HAP-1 (cell line): ENCODE data around the gene TLCD3B.
"Not testable (repeated sequence)": the region's sequence is repeated elsewhere in the genome, so short reads cannot be mapped to it uniquely, and the experiment has no call there.

Experiments used
- DNase-seq, 2 experiments: peaks; one replicate each; pipeline ENCODE4 v3.0.0-alpha.2; 2016 to 2020; ENCODE audit warnings: low spot score in 2 of 2
- H3K27me3 ChIP-seq: fragments of 250-450 bp; sonication (Bioruptor Pico); 2 replicates; pipeline ENCODE4 v1.5.1; 2020; ENCODE audit warnings: low read depth, mild to moderate bottlenecking, moderate library complexity
- H3K36me3 ChIP-seq: fragments of 250-450 bp; sonication (Bioruptor Pico); replicated peaks from 2 replicates; pipeline ENCODE4 v1.5.1; 2020; ENCODE audit warnings: mild to moderate bottlenecking
- H3K4me1 ChIP-seq: fragments of 250-450 bp; sonication (Bioruptor Pico); 2 replicates; pipeline ENCODE4 v1.5.1; 2020; ENCODE audit warnings: mild to moderate bottlenecking
- H3K4me3 ChIP-seq: fragments of 250-450 bp; sonication (Bioruptor Pico); 2 replicates; pipeline ENCODE4 v1.5.1; 2020; ENCODE audit warnings: mild to moderate bottlenecking, moderate library complexity
- H3K9me3 ChIP-seq: fragments of 250-450 bp; sonication (Bioruptor Pico); 2 replicates; pipeline ENCODE4 v1.5.1; 2020; ENCODE audit warnings: mild to moderate bottlenecking, moderate library complexity
- in situ Hi-C: fragments of 300-500 bp; cut with MboI; formaldehyde crosslinking; loops from 3 replicates; pipeline ENCODE4 v1.14.3; 2020; ENCODE audit warnings: low sequenced_read_pairs, inconsistent platforms, mixed read lengths

The TLCD3B gene

DNA sequence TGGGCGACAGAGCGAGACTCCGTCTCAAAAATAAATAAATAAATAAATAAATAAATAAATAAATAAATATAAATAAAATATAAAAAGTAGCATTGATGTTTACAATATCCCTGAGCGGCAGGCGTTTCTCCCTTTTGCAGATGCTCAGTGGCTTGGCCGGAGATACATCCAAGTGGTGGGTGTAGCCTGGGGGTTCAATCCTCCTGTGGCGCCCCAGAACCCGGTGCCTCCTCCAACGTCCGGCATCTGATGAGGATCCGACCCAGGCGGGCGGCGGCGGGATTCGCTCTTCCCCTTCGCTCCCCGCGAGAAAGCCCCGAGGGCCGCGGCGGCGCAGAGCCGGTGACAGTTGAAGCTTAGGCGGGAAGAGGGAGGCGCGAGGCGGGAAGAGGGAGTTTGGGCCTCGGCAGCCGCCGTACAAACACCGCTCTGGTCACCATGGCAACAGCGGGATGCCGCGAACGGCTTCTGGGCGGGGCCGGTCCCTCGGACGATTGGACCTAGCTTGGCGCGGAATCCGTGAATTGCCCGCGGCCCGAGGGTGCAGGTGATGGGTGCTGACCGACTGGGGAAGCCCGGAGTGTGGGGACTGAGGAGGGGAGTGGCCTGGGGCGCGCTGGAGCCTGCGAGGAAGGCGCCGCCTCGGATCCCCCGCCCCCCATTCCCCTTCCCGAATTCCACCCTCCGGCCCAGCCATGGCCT is 21.8 kb upstream of the TLCD3B start:
- no peaks in the 10 kb centered on the region for H3K27me3 ChIP-seq
- peaks cover 14% of the 10 kb centered on the region for H3K4me1 ChIP-seq
- DNase-seq, result peak; percentile 88 to 97
- in situ Hi-C loops, result no loop called here
- no peaks in the 10 kb centered on the region for H3K36me3 ChIP-seq
- no peaks in the 10 kb centered on the region for H3K9me3 ChIP-seq
- peak overlapping the region; percentile 51 for H3K4me3 ChIP-seq

DNA sequence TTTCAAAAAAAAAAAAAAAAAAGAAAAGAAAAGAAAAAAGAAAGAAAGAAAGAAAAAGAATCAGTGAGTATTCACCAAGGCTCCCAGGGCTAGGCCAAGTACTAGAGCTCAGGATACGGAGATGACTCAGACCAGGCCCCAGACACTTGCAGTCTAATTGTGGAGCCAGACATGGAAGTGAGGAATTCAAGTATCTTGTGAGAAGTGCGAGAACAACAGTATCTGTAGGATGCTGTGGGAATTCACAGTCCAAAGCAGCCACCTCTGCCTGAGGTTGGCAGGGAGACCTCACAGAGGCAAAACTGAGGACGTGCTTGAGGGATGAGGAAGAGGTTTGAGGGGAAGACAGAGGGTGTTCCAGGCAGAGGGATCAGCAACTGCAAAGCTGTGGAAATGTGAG is 20.4 kb upstream of the TLCD3B start:
- no peaks in the 10 kb centered on the region for H3K27me3 ChIP-seq
- H3K4me3 ChIP-seq, result no peak overlapping the region
- in situ Hi-C loops, result no loop called here
- H3K9me3 ChIP-seq, result no peaks in the 10 kb centered on the region
- no peaks in the 10 kb centered on the region for H3K36me3 ChIP-seq
- no peak for DNase-seq
- peaks cover 14% of the 10 kb centered on the region for H3K4me1 ChIP-seq

- Histone ChIP-seq H3K36me3 (no peaks in the 10 kb centered on the region), H3K4me3 (no peak overlapping the region), H3K9me3 (no peaks in the 10 kb centered on the region), H3K4me1 (peaks cover 14% of the 10 kb centered on the region), H3K27me3 (no peaks in the 10 kb centered on the region)
- no peak for DNase-seq
- in situ Hi-C loops, result loop anchor here (25.0 kb wide), 1 partner anchor 938 kb away; no protein-coding TSS in a partner anchor
Measured at GRCh38 chr16:30049871-30050270, 18.8 kb upstream of the TLCD3B start.

DNA sequence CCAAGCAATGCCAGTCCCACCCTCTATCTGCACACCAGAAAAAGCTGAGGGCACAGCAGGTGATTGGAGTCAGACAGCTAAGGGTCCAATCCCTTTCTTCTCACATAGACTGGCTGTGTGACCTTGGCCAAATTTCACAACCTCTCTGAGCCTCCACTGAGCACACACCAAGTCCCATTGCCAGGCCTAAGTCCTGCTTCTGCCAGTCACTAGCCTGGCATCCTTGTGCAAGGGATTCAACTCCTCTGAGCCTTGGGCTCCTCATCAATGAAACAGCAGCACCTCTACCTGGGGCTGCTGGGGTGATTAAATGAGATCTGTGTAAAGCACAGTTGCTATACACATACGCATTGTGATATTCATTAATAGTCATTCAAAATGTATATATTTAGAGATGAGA is 15.5 kb upstream of the TLCD3B start:
- Histone ChIP-seq H3K36me3 (no peaks in the 10 kb centered on the region), H3K4me1 (peaks cover 11% of the 10 kb centered on the region), H3K4me3 (no peak overlapping the region), H3K27me3 (no peaks in the 10 kb centered on the region), H3K9me3 (no peaks in the 10 kb centered on the region)
- DNase-seq, result no peak
- in situ Hi-C loops, result loop anchor here (25.0 kb wide), 1 partner anchor 934 kb away; no protein-coding TSS in a partner anchor

DNA sequence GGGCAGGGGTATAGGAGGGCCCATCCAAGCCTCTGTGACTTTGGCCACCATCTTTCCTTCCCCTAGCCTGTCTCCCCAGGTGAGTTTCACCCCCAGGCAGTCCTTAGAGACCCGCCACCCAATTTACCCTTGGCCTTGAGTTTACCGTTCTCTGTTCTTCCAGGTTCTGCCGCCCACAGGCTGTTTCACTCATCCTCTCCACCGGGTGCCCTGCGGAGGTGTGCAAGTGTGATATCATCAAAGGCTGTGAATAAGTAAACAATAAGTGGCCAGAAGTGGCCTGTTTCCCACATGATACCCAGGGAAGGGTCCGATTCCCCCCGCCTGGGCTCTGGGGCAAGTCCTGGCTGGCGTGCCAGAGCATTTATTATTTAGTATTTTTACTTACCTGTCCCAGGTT is 15.1 kb upstream of the TLCD3B start:
- DNase-seq, result no peak
- H3K4me1 ChIP-seq, result peaks cover 11% of the 10 kb centered on the region
- in situ Hi-C loops, result loop anchor here (25.0 kb wide), 1 partner anchor 934 kb away; no protein-coding TSS in a partner anchor
- H3K36me3 ChIP-seq, result no peaks in the 10 kb centered on the region
- H3K4me3 ChIP-seq, result no peak overlapping the region
- no peaks in the 10 kb centered on the region for H3K27me3 ChIP-seq
- H3K9me3 ChIP-seq, result no peaks in the 10 kb centered on the region

GRCh38 chr16:30041841-30042240 is 10.8 kb upstream of the TLCD3B start:
- H3K27me3 ChIP-seq, result no peaks in the 10 kb centered on the region; the same call in 1 of the 2 replicates
- in situ Hi-C loops, result loop anchor here (25.0 kb wide), 1 partner anchor 930 kb away; no protein-coding TSS in a partner anchor
- DNase-seq, result no peak

GRCh38 chr16:30040690-30041089 is 9.6 kb upstream of the TLCD3B start:
- H3K4me1 ChIP-seq, H3K4me3 ChIP-seq, H3K9me3 ChIP-seq, DNase-seq, H3K27me3 ChIP-seq, H3K36me3 ChIP-seq: not testable (repeated sequence)
- in situ Hi-C loops, result loop anchor here (25.0 kb wide), 1 partner anchor 928 kb away; no protein-coding TSS in a partner anchor

More at GRCh38 chr16:30041841-30042240, 10.8 kb upstream of the TLCD3B start:
- Histone ChIP-seq H3K9me3 (no peaks in the 10 kb centered on the region), H3K4me3 (no peak overlapping the region), H3K36me3 (no peaks in the 10 kb centered on the region), H3K4me1 (no peaks in the 10 kb centered on the region)

GRCh38 chr16:30040221-30040620 is 9.2 kb upstream of the TLCD3B start:
- in situ Hi-C loops, result loop anchor here (25.0 kb wide), 1 partner anchor 928 kb away; no protein-coding TSS in a partner anchor
- H3K9me3 ChIP-seq, result no peaks in the 10 kb centered on the region
- DNase-seq, result no peak
- no peaks in the 10 kb centered on the region; the same call in none of the 2 replicates for H3K27me3 ChIP-seq
- no peak overlapping the region for H3K4me3 ChIP-seq
- no peaks in the 10 kb centered on the region for H3K36me3 ChIP-seq
- no peaks in the 10 kb centered on the region for H3K4me1 ChIP-seq

GRCh38 chr16:30033270-30033669 is 2.2 kb upstream of the TLCD3B start:
- Histone ChIP-seq H3K27me3 (peaks cover 31% of the 10 kb centered on the region), H3K9me3 (no peaks in the 10 kb centered on the region), H3K36me3 (no peaks in the 10 kb centered on the region), H3K4me3 (no peak overlapping the region), H3K4me1 (no peaks in the 10 kb centered on the region)
- in situ Hi-C loops, result loop anchor here (25.0 kb wide), 1 partner anchor 921 kb away; no protein-coding TSS in a partner anchor
- no peak for DNase-seq

DNA sequence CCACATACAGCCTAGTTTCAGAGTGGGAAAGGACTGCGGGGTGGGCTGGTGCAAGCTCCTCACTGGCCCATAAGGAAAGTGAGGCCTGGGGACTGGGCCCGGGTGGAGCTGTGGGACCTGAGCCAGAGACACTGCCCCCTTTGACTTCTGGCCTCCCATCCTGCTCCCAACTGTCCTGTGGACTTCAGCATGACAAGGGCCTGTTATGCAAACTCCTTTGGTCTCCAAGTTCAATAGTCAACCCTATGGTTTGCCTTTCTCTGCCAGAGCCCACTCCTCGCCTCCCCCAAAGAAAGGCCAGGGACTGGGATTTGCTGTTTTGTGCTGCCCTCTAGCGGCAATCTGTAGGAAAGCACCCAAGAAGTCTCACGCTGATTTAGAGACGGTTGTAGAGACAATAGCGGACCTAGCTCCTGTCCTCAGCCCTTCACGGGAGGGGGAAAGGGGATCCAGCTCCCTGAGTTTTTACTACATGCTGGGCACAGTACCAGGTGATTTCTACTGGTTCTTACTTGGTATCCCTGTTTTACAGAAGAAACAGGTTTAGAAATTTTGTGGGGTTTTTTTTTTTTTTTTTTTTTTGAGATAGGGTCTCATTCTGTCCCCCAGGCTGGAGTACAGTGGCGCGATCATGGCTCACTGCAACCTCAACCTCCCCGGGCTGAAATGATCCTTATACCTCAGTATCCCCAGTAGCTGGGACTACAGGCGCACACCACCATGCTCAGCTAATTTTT is 1.2 kb upstream of the TLCD3B start:
- in situ Hi-C loops, result loop anchor here (25.0 kb wide), 1 partner anchor 920 kb away; no protein-coding TSS in a partner anchor
- no peaks in the 10 kb centered on the region for H3K9me3 ChIP-seq
- H3K27me3 ChIP-seq, result peaks cover 35% of the 10 kb centered on the region
- H3K4me1 ChIP-seq, result no peaks in the 10 kb centered on the region
- no peak overlapping the region for H3K4me3 ChIP-seq
- DNase-seq, result peak; percentile 70 to 80
- no peaks in the 10 kb centered on the region for H3K36me3 ChIP-seq

- in situ Hi-C loops, result loop anchor here (25.0 kb wide), 1 partner anchor 919 kb away; no protein-coding TSS in a partner anchor
- DNase-seq, result no peak
- no peaks in the 10 kb centered on the region for H3K36me3 ChIP-seq
- peaks cover 41% of the 10 kb centered on the region for H3K27me3 ChIP-seq
- no peak overlapping the region for H3K4me3 ChIP-seq
- H3K4me1 ChIP-seq, result no peaks in the 10 kb centered on the region
- no peaks in the 10 kb centered on the region for H3K9me3 ChIP-seq
Measured at GRCh38 chr16:30031477-30031918, 427 bp upstream of the TLCD3B start.

DNA sequence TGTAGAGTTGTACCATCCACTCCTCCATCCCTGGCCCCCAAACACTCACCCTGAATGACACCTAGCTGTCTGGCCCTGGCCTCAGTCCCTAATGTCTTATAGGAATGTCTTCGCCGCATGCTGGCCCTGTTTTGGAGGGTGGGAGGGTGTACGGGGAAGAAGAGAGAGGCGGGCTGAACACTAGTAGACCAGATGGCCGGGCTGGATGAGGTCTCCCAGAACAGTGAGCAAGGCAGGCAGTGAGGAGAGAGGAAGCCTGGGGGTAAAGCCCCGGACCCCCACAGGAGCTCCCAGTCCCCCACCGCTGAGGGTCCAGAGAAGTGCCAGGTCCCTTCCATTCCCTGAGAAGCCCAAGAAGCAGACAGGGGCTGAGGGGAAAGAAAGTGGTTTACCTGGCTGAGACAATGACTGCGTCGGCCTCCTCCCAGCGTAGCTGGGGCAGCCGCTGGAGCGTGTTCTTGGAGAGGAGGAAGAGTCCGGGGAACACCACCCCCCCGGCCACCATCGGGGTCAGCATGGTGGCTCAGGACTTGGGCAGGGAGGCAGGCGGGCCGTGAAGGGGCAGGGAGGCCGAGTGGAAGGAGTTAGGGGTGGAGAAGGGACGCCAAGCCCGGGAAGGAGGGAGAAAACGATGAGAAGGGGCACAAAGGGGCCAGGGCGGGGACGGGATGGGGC is 923 bp downstream of the TLCD3B start:
- no peak for DNase-seq
- H3K9me3 ChIP-seq, result no peaks in the 10 kb centered on the region
- H3K4me1 ChIP-seq, result no peaks in the 10 kb centered on the region
- H3K27me3 ChIP-seq, result peaks cover 54% of the 10 kb centered on the region
- no peak overlapping the region for H3K4me3 ChIP-seq
- in situ Hi-C loops, result loop anchor here (25.0 kb wide), 1 partner anchor 918 kb away; no protein-coding TSS in a partner anchor
- H3K36me3 ChIP-seq, result no peaks in the 10 kb centered on the region

- no peaks in the 10 kb centered on the region for H3K4me1 ChIP-seq
- H3K9me3 ChIP-seq, result no peaks in the 10 kb centered on the region
- H3K27me3 ChIP-seq, result peaks cover 52% of the 10 kb centered on the region
- no peaks in the 10 kb centered on the region for H3K36me3 ChIP-seq
- in situ Hi-C loops, result loop anchor here (10.0 to 25.0 kb wide), 2 partner anchors 334 to 916 kb away; no protein-coding TSS in a partner anchor
- peak in 1 of 2 experiments; percentile 69 for DNase-seq
- no peak overlapping the region for H3K4me3 ChIP-seq
Measured at GRCh38 chr16:30028438-30029076, 2.5 kb downstream of the TLCD3B start.
